SH-SY5Y (cell line): ENCODE data around the gene SYTL2.

Experiments
- GATA2 ChIP-seq: IDR thresholded peaks from 2 replicates; pipeline ENCODE4 v1.6.1; 2011; ENCODE audit warnings: mild to moderate bottlenecking, low read depth, low read length
- GATA3 ChIP-seq: IDR thresholded peaks from 2 replicates; pipeline ENCODE4 v1.6.1; 2011; ENCODE audit warnings: low read depth, mild to moderate bottlenecking, low read length, moderate library complexity

GRCh38 chr11:85822814-85823213 lies 11.9 kb upstream of the SYTL2 start:
- TF ChIP-seq GATA2 (no peak), GATA3 (no peak)
